C4-2B (cell line): Measurements from ENCODE around the gene HPD.

Experiments used
- ZFX ChIP-seq: fragments of 450-650 bp; IDR thresholded peaks from 2 replicates; pipeline ENCODE4 v1.6.1; 2017
- TF ChIP-seq, protein P1 (sequence below): fragments of 450-650 bp; conservative IDR thresholded peaks from 2 replicates; pipeline ENCODE4 v1.5.1; 2017; ENCODE audit warnings: mild to moderate bottlenecking

DNA sequence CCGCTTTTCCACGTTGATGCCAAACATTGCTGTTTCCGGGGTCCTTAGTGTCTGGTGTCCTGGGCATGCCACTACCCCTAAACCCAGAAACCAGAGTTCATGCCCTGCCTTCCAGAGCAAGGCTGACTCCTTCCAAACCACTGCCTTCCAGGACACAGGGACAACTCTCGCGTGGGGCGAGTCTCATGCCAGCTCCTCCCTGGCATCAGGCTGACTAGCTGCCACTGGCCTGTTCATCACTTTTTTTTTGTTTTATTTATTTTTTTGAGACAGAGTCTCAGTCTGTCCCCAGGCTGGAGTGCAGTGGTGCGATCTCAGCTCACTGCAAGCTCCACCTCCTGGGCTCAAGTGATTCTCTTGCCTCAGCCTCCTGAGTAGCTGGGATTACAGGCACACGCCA is 50.0 kb downstream of the HPD start:
- TF ChIP-seq, protein P1, sequence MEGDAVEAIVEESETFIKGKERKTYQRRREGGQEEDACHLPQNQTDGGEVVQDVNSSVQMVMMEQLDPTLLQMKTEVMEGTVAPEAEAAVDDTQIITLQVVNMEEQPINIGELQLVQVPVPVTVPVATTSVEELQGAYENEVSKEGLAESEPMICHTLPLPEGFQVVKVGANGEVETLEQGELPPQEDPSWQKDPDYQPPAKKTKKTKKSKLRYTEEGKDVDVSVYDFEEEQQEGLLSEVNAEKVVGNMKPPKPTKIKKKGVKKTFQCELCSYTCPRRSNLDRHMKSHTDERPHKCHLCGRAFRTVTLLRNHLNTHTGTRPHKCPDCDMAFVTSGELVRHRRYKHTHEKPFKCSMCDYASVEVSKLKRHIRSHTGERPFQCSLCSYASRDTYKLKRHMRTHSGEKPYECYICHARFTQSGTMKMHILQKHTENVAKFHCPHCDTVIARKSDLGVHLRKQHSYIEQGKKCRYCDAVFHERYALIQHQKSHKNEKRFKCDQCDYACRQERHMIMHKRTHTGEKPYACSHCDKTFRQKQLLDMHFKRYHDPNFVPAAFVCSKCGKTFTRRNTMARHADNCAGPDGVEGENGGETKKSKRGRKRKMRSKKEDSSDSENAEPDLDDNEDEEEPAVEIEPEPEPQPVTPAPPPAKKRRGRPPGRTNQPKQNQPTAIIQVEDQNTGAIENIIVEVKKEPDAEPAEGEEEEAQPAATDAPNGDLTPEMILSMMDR: no peak
- no peak for TF ChIP-seq ZFX
